C4-2B (cell line): ENCODE data around the gene PPP2R2C.

ENCODE experiments used
- ZFX ChIP-seq: fragments of 450-650 bp; IDR thresholded peaks from 2 replicates; pipeline ENCODE4 v1.6.1; 2017
- TF ChIP-seq, protein P1 (sequence below): fragments of 450-650 bp; conservative IDR thresholded peaks from 2 replicates; pipeline ENCODE4 v1.5.1; 2017; ENCODE audit warnings: mild to moderate bottlenecking

DNA sequence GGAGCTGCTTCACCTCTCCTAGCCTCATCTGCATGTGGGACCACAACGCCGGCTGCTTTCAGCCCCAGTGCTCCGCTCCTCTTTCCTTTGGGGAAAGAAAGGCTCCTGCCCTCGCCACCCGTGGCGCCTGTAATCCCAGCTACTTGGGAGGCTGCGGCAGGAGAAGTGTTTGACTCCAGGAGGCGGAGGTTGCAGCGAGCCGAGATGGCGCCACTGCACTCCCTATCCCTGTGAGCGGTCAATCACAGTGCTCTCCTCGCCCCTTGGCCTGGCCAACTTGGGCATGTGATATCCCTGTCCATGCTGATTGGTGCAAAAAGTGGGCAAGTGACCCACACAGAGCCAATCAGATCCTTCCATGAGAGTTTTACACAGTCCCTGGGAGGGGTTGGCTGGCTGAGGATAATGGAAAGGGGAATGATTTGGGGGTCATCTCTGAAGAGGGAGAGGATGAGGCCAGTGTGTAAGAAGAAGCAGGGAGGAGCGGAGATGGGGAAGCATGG lies 146.6 kb downstream of the PPP2R2C start:
- TF ChIP-seq, protein P1, sequence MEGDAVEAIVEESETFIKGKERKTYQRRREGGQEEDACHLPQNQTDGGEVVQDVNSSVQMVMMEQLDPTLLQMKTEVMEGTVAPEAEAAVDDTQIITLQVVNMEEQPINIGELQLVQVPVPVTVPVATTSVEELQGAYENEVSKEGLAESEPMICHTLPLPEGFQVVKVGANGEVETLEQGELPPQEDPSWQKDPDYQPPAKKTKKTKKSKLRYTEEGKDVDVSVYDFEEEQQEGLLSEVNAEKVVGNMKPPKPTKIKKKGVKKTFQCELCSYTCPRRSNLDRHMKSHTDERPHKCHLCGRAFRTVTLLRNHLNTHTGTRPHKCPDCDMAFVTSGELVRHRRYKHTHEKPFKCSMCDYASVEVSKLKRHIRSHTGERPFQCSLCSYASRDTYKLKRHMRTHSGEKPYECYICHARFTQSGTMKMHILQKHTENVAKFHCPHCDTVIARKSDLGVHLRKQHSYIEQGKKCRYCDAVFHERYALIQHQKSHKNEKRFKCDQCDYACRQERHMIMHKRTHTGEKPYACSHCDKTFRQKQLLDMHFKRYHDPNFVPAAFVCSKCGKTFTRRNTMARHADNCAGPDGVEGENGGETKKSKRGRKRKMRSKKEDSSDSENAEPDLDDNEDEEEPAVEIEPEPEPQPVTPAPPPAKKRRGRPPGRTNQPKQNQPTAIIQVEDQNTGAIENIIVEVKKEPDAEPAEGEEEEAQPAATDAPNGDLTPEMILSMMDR: no peak
- TF ChIP-seq ZFX: no peak
